KOPT-K1 (cell line): Measurements from ENCODE around the gene SLCO2A1.

Experiments
- H3K27ac ChIP-seq: fragments of 200-600 bp; sonication (generic); 2 replicates; pipeline ENCODE4 v1.5.1; 2016; ENCODE audit warnings: antibody characterized with exemption, mild to moderate bottlenecking, low read depth, low read length; ENCODE audit not compliant: poor library complexity, severe bottlenecking
- H3K36me3 ChIP-seq: fragments of 200-600 bp; sonication (generic); 2 replicates; pipeline ENCODE4 v1.5.1; 2017; ENCODE audit warnings: antibody characterized with exemption, mild to moderate bottlenecking, low read length, moderate library complexity; ENCODE audit not compliant: insufficient read depth
- H3K9me3 ChIP-seq: fragments of 200-600 bp; sonication (generic); 2 replicates; pipeline ENCODE4 v1.5.1; 2017; ENCODE audit warnings: antibody characterized with exemption, low read length, mild to moderate bottlenecking; ENCODE audit not compliant: insufficient read depth, poor library complexity, severe bottlenecking

The SLCO2A1 gene

DNA sequence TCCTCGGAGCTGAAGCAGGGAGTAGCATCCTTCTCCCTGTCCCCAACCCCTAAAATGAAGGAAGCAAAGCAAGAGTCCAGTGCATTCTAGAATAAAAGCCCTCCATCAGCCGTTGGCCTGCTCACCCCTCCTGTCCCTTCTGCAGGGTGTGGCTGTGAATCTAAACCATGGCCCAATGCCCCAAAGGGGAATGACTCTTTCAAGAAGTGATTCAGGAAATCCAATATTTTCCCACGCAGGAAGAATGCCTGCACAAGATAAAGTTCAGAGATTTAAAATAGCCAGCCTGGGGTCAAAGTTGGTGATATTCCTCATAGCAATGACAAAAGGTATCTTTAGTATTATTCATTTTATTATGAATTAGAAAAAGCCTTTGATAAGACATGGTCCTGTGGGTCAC lies 38.5 kb downstream of the SLCO2A1 start:
- peak overlapping the region; percentile 32 for H3K27ac ChIP-seq
- no peaks in the 10 kb centered on the region for H3K9me3 ChIP-seq
- H3K36me3 ChIP-seq, result no peaks in the 10 kb centered on the region

DNA sequence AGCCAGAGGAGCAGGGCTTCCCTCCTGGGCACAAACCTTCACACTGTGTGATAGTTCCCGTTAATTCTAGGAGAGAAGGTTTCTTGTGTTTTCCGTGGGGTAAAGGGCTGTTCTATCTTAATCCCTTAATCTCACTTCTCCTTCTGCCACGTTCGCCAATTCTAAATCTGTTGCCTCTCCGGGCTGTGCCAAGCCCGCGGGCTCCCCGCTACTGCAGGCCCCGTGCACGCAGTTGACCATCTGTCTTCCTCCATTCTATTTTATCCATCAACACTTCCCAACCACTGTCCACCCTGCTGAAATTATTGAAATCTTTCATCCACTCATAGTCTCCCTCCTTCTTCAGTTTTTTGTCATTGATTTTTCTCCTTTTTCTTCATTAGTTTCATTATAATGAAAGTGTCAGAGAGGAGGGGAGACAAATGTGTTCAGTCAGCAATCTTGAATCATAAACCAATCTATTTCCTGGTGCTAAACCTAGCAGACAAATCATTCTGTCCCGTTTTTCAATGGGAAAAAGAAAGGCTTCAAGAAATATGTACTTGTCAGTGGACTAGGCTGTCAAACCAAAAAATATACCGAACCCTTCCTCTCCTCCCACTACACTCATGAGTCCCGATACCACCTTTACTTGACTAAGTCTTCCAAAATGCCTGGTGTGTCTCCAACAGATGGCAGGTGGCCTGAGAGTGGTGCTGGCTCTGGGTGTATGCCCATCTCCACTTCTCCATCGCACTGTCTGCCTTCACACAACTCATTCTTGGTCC lies 39.6 kb downstream of the SLCO2A1 start:
- H3K9me3 ChIP-seq, result no peaks in the 10 kb centered on the region
- no peaks in the 10 kb centered on the region for H3K36me3 ChIP-seq
- no peak overlapping the region for H3K27ac ChIP-seq

DNA sequence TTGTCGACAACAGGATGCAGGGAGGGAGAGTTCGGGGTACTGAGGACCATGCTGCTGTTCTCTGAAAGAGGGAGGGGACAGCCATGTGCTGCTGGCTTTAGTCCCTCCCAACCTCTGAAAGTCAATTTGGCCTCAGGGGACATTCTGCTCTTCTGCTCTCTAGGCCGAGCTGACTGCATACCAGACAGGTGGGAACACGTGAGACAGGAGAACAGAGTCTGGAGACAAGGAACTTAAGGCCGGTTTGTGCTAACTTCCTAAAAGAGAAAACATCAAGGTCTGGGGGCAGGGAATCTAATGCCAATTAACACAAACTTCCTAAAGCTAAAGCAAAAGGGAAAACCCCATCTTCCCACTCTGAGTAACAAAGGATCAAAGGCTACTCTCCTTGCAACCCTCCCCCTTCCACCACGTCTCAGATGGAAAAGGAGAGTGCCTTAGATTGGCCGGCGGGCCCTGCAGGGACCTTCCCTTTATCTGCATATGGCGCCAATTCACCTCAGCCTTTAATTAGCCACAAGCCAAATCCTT lies 41.0 kb downstream of the SLCO2A1 start:
- Histone ChIP-seq H3K36me3 (no peaks in the 10 kb centered on the region), H3K9me3 (no peaks in the 10 kb centered on the region), H3K27ac (no peak overlapping the region)

DNA sequence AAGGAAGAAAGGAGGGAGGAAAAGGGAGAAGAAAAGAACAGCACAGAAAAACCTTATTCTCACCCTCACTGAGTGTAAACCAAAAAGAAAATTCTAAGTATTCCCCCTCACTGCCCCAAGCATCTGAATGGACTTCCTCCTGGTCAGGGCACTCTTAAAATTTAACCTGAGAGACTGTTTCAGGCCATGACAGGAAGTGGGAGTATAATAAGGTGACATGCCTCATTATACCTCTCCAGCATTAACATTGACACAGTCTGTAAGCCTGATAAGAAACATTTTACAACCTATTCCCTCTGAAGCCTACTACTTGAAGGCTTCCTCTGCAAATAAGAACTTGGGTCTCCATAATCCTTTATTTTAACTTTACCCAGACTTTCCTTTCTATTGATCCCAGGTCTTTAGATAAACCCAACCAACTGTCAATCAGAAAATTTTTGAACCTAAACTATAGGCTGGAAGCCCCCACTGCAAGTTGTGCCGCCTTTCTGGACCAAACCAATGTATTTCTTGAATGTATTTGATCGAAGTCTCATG lies 41.7 kb downstream of the SLCO2A1 start:
- H3K36me3 ChIP-seq, result no peaks in the 10 kb centered on the region
- no peak overlapping the region for H3K27ac ChIP-seq
- H3K9me3 ChIP-seq, result no peaks in the 10 kb centered on the region

DNA sequence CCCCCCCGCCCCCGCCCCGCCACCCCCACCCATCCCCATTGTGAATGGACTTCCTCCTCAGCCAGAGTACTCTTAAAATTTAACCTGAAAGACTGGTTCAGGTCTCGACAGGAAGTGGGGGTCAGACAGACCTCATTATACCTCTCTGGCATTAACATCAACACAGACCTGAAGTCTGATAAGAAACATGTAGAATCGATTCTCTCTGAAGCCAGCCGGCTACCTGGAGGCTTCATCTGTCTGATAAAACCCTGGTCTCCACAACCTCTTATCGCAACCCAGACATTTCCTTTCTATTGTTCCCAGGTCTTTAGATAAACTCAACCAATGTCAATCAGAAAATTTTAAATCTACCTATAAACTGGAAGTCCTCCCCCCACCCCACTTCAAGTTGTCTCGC lies 42.6 kb downstream of the SLCO2A1 start:
- H3K36me3 ChIP-seq, result no peaks in the 10 kb centered on the region
- H3K9me3 ChIP-seq, result no peaks in the 10 kb centered on the region
- H3K27ac ChIP-seq, result no peak overlapping the region

DNA sequence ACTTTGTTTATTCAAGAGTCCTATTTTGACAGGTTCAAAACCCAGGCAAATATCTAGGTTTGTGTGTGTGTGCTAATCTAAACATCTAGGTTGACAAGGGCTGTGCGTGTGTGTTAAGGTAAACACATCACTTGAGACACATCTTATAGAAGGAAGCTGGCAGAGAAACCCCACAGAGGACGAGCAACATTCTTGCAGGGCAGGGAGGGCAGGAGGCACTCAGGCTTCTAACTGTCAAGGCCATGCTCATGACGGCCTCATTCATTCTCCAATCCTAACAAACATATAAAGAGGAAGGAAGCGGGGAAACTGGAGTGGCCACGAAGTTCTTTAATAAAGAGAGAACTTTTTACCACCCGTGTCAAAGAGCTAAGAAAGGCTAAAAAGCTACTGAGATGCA lies 43.4 kb downstream of the SLCO2A1 start:
- H3K27ac ChIP-seq, result no peak overlapping the region

DNA sequence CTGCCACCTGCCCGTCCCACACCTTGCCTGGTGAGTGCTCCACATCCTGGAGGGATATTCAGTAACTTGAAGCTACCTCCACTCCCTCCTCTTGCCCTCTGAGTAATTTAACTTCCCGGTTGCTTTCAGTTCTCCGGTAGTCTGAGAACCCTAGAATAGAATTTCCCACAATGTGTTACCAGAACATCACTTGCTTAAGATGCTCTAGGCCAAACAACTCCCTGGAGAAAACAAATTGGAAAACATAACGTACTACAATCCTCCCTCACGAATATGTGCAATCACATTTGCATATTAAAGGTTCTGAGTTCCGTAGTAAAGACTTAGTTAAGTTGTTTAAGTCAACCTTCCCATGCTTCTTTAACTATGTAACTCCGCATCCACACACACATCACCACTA lies 44.8 kb downstream of the SLCO2A1 start:
- H3K9me3 ChIP-seq, result no peaks in the 10 kb centered on the region
- H3K36me3 ChIP-seq, result no peaks in the 10 kb centered on the region
- no peak overlapping the region for H3K27ac ChIP-seq

More for the DNA sequence above, 43.4 kb downstream of the SLCO2A1 start:
- H3K36me3 ChIP-seq, result no peaks in the 10 kb centered on the region
- no peaks in the 10 kb centered on the region for H3K9me3 ChIP-seq

DNA sequence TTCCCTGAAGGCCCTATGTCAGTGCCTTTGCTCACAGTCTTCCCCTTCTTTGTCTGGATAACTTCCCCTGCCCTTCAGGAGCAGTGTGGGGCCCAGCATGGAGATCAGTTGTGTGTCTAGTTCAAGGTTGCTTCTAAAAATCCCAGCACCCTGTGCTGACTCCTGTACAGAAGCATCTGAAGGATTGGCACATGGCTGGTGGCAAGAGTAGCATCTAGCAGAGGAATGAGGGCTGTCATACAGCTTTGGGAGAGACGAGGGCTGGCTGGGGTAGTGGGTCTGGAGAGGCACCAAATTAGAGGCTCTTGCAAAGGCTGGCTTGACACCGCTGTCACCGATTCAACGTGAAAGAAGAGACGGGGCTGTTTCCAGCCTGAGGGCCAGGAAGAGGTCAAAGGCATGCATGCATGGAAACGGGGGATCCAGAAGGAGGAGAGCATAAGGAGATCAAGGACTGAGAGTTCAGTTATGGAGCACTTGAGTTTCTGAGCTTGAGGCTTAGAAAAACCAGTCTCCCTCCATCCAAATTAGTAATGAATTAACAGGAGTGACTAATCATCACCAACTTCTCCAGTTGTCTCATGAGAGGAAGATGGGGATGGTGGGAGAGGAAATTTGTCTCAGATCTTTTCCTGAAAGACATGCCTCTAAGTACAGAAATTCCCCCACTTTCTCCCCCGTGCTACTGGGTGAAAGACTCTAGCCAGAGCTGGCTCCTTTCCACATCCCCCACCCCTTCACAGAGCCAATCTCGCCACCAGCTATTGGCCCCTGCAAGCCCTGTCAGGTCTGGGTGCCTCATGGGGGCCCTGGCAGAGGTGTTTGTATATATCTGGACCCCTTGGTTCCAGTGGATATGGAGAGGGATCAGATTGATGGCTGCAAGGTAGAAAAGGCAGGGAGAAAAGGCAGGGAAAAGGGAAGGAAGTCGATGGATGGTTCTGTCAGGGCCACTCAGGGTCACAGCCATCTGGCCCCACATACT lies 45.9 kb downstream of the SLCO2A1 start:
- Histone ChIP-seq H3K36me3 (no peaks in the 10 kb centered on the region), H3K9me3 (no peaks in the 10 kb centered on the region)

DNA sequence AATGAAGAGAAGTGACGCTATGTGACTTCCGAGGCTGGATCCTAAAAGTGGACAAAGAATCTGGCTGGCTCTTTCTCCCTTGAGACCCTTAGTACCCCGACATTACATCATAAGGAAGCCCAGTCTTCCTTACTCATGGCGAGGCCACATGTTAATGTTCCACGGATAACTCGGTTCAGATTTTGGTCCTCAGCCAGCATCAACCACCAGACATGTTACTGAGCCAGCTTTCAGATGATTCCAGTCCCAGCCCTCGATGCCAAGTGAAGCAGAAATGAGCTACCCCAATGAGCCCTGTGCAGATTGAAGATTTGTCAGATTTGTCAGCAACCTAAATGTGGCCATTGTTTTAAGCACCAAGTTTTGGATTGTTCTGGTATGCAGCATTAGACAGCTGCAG lies 46.6 kb downstream of the SLCO2A1 start:
- Histone ChIP-seq H3K27ac (no peak overlapping the region), H3K9me3 (no peaks in the 10 kb centered on the region), H3K36me3 (no peaks in the 10 kb centered on the region)

More for the DNA sequence above, 45.9 kb downstream of the SLCO2A1 start:
- H3K27ac ChIP-seq, result no peak overlapping the region

DNA sequence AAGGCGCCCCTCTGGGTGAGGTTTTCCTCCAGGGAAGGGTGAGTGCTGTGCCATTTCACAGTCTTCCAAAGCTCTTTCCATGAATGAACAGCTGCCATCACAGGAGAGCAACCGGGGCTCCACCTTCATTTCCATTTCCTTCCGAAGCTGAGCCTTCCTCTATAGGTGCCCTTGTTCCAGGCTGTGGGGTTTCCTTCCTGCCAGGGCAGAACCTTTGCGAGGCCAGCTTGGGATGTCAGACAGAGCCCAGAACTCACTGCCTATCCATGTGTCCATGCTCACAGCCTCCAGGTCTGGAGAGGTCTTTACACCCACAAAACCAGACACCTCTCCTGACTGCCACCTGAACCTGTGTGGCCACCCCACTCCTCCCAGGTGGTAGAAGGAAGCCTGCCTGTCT lies 49.2 kb downstream of the SLCO2A1 start:
- Histone ChIP-seq H3K27ac (no peak overlapping the region), H3K36me3 (no peaks in the 10 kb centered on the region), H3K9me3 (no peaks in the 10 kb centered on the region)

DNA sequence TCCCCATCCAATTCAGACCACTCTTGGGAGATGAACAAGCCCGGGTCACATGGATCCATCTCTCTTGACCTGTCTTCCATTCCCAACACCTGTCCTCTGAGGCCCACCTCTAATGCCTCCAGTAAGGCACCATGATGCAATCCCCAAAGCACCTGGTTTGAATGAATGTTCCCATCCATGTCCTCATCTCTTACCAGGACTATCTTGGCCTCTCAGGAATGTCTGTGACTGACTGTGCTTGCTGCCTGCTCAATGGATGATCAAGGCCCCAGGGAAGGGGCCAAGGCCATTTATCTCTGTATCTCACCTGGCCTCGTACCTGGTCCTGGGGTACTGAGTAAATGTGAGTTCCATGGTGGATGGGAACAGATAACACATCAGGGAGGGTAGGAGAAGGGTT lies 49.7 kb downstream of the SLCO2A1 start:
- Histone ChIP-seq H3K9me3 (no peaks in the 10 kb centered on the region), H3K36me3 (no peaks in the 10 kb centered on the region), H3K27ac (no peak overlapping the region)

DNA sequence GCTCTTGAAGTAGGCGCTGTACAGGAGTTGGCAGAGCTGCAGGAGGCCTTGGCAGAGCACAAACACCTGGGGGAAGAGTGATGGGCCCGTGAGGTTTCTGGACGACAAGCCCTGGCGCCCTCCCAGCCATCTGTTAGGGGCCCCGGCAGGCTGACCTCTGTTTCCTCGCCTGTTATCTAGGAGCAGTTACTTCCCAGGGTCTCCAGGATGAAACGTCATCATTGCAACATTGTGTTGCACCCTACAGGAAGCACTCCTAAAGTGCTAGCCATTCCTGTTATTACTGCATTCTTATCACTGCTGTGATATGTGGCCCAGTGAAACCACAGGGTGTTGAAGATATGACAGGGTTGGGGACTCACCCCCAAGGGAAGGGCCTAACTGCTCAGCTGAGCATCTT lies 50.2 kb downstream of the SLCO2A1 start:
- Histone ChIP-seq H3K36me3 (no peaks in the 10 kb centered on the region), H3K9me3 (no peaks in the 10 kb centered on the region), H3K27ac (no peak overlapping the region)

DNA sequence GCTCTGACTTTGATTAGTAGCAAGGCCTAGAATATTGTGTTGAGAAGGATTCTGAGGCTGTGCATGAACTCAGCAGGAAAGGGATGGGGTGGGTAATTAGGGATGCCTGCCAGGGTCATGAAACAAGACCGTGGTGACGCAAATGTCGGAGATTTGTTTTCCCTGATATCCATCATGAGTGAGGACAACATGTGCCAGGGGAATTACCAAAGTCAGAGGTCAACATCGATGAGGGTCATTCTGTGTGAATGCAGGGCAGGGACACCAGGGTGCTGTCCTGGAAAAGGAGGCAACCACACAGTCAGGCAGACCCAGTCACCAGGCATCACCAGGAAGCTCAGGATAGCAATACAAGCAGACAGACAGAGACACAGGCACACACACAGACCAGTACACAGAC lies 52.2 kb downstream of the SLCO2A1 start:
- Histone ChIP-seq H3K36me3 (no peaks in the 10 kb centered on the region), H3K27ac (no peak overlapping the region), H3K9me3 (peaks cover under 1% of the 10 kb centered on the region)

DNA sequence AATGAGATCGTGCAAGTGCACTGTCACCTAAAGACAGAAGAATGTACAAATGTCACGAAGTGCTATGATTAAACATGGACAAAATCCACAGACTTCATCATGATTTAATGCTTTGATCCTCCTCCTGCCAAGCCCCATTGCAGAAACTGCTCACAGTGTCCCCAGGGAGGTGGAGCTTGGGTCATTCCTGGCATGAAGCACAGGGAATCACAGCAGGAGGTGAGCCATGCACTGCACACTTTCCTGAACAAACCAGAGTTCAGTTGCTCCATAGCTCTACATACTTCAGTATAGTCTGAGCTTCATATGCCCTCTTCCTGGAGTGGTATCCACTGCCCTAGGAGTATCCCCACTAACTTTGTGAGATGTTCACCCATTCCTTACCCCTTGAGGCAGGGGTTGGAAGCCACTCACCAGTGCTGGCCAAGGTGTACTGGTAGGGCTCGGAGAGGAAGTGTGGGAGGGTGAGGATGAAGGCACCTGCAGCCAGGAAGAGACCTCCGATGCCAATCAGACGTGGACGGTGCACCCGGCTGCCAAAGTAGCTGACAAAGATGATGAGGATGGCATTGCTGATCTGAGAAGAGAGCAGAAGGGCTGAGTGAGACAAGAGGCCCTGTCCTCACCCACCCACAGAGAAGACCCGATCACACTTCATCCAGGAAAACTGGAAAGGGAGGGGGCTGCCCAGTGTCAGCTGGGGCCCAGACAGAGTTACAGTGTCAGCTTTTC lies 56.3 kb downstream of the SLCO2A1 start:
- Histone ChIP-seq H3K27ac (no peak overlapping the region), H3K9me3 (peaks cover 12% of the 10 kb centered on the region), H3K36me3 (no peaks in the 10 kb centered on the region)
